ENCODE data around the gene SDK2.

- TF ChIP-seq POLR2A (IDR thresholded peaks at IDR 0.05), result no peak
- TF ChIP-seq, protein P1, sequence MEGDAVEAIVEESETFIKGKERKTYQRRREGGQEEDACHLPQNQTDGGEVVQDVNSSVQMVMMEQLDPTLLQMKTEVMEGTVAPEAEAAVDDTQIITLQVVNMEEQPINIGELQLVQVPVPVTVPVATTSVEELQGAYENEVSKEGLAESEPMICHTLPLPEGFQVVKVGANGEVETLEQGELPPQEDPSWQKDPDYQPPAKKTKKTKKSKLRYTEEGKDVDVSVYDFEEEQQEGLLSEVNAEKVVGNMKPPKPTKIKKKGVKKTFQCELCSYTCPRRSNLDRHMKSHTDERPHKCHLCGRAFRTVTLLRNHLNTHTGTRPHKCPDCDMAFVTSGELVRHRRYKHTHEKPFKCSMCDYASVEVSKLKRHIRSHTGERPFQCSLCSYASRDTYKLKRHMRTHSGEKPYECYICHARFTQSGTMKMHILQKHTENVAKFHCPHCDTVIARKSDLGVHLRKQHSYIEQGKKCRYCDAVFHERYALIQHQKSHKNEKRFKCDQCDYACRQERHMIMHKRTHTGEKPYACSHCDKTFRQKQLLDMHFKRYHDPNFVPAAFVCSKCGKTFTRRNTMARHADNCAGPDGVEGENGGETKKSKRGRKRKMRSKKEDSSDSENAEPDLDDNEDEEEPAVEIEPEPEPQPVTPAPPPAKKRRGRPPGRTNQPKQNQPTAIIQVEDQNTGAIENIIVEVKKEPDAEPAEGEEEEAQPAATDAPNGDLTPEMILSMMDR (IDR thresholded peaks at IDR 0.05), result no peak
Measured at GRCh38 chr17:73342050-73342522, 302.2 kb downstream of the SDK2 start.

Measured in thyroid gland (tissue), 4 donors.